Tibial nerve (tissue), 4 donors: Measurements from ENCODE around the gene AGPS. TPM values are rescaled to one million over a fixed set of nuclear protein-coding genes. Genes with fewer than 3 reads are reported as not detected.
A peak's percentile ranks its signal among the peaks of the same experiment; 100 is the strongest.
"Not testable (repeated sequence)": the region's sequence is repeated elsewhere in the genome, so short reads cannot be mapped to it uniquely, and the experiment has no call there.

Experiments
- DNase-seq, 2 donors: peaks; one replicate each; pipeline ENCODE4 v3.0.0-alpha.2; 2019; ENCODE audit warnings: low spot score in 2 of 2
- H3K27ac ChIP-seq, 4 donors: fragments of 200-600 bp; sonication (generic) in 3 of 4; one replicate each; pipeline ENCODE4 v1.5.1; 2017 to 2019; ENCODE audit warnings: mild to moderate bottlenecking in 1 of 4
- H3K27me3 ChIP-seq, 2 donors: fragments of 200-600 bp; sonication (generic) in 1 of 2; one replicate each; pipeline versions ENCODE4 v1.5.1 to v1.6.0; 2017 to 2019
- H3K36me3 ChIP-seq, 3 donors: fragments of 200-600 bp; sonication (generic); one replicate each; pipeline ENCODE4 v1.5.1; 2018 to 2019
- H3K4me1 ChIP-seq, 4 donors: fragments of 200-600 bp; sonication (generic) in 3 of 4; one replicate each; pipeline ENCODE4 v1.5.1; 2017 to 2019
- H3K4me3 ChIP-seq, 4 donors: fragments of 200-600 bp; sonication (generic) in 3 of 4; one replicate each; pipeline ENCODE4 v1.5.1; 2017 to 2019; ENCODE audit warnings: mild to moderate bottlenecking in 1 of 4, moderate library complexity in 1 of 4
- H3K9me3 ChIP-seq, 4 donors: fragments of 200-600 bp; sonication (generic) in 3 of 4; one replicate each; pipeline ENCODE4 v1.5.1; 2017 to 2019
- EP300 ChIP-seq, 2 donors: sonication (generic); formaldehyde crosslinking; IDR thresholded peaks; one replicate each; pipeline ENCODE4 v1.6.1; 2017; ENCODE audit warnings: antibody characterized with exemption in 2 of 2, mild to moderate bottlenecking in 1 of 2
- POLR2A ChIP-seq, 2 donors: fragments of 450-650 bp; IDR thresholded peaks; one replicate each; pipeline ENCODE4 v1.6.1; 2017; ENCODE audit warnings: antibody characterized with exemption in 2 of 2, mild to moderate bottlenecking in 2 of 2, moderate library complexity in 2 of 2
- WGBS, 2 donors: methylation state at CpG; one replicate each; pipeline ENCODE4 v1.1.5; 2018; 5-methylcytosine and 5-hydroxymethylcytosine counted together
- total RNA-seq, 4 donors: library from RNA; depleted of rRNA; stranded (reverse); fragments of >200 nt; gene quantifications; one replicate each; pipeline ENCODE4 v1.1.0, GENCODE V29; 2016
- TF ChIP-seq, protein P1 (sequence below), 5 experiments: fragments of 200-600 bp in 3 of 5; fragments of 450-650 bp in 2 of 5; sonication (generic) in 3 of 5; IDR thresholded peaks; one replicate each; pipeline ENCODE4 v1.5.1; 2016 to 2019; ENCODE audit warnings: antibody characterized with exemption in 5 of 5, mild to moderate bottlenecking in 3 of 5, moderate library complexity in 2 of 5

The AGPS gene
- total RNA-seq, 4 donors from 2014 or later, result 33.9 to 47.9 (median 40.1) TPM

DNA sequence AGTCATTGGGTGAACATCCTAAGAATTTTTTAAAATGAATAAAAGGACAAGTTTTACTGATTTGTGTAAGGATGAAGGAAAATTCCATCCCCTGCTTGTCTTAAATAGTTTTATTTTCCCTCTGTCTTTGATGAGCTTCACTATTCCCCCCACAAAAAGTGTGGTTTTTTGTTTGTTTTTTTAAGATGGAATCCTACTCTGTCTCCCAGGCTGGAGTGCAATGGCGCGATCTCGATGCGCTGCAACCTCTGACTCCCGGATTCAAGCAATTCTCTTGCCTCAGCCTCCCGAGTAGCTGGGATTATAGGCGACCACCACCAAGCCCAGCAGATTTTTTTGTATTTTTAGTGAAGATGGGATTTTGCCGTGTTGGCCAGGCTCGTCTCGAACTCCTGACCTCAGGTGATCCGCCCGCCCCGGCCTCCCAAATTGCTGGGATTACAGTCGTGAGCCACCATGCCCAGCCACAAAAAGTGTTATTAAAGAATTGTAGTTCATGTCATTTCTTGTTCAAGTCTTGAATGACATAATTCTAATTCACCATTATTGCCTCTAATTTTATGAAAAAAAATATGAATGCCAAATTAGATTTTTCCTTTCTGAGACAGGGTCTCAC is 91.7 kb downstream of the AGPS start:
- Histone ChIP-seq H3K4me3 (no peak overlapping the region), H3K4me1 (no peaks in the 10 kb centered on the region), H3K36me3 (peaks cover 0 to 15% (median 0%) of the 10 kb centered on the region in 3 donors), H3K27ac (no peak overlapping the region), H3K9me3 (no peaks in the 10 kb centered on the region), H3K27me3 (no peaks in the 10 kb centered on the region)
- no peak for DNase-seq
- WGBS, 2 donors, result 96% methylated on average over 14 of the region's 14 CpGs
- TF ChIP-seq EP300 (IDR thresholded peaks at IDR 0.05) (no peak), POLR2A (IDR thresholded peaks at IDR 0.05) (no peak)
- TF ChIP-seq, protein P1, sequence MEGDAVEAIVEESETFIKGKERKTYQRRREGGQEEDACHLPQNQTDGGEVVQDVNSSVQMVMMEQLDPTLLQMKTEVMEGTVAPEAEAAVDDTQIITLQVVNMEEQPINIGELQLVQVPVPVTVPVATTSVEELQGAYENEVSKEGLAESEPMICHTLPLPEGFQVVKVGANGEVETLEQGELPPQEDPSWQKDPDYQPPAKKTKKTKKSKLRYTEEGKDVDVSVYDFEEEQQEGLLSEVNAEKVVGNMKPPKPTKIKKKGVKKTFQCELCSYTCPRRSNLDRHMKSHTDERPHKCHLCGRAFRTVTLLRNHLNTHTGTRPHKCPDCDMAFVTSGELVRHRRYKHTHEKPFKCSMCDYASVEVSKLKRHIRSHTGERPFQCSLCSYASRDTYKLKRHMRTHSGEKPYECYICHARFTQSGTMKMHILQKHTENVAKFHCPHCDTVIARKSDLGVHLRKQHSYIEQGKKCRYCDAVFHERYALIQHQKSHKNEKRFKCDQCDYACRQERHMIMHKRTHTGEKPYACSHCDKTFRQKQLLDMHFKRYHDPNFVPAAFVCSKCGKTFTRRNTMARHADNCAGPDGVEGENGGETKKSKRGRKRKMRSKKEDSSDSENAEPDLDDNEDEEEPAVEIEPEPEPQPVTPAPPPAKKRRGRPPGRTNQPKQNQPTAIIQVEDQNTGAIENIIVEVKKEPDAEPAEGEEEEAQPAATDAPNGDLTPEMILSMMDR (IDR thresholded peaks at IDR 0.05), result no peak

DNA sequence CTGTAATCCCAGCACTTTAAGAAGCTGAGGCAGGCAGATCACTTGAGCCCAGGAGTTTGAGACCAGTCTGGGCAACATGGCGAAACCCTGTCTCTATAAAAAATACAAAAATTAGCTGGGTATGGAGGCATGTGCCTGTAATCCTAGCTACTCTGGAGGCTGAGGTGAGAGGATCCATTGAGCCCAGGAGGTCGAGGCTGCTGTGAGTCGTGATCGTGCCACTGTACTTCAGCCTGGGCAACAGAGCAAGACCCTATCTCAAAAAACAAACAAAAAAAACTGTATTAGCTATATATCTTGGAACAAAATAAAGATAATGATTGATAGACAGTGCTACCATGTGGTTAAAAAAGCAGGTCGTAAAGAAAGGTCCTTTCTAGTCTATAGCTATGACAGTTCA is 93.1 kb downstream of the AGPS start:
- H3K4me1 ChIP-seq, H3K4me3 ChIP-seq, H3K9me3 ChIP-seq, H3K27ac ChIP-seq, H3K27me3 ChIP-seq, DNase-seq, H3K36me3 ChIP-seq: not testable (repeated sequence)
- 96% methylated on average over 5 of the region's 5 CpGs for WGBS, 2 donors

DNA sequence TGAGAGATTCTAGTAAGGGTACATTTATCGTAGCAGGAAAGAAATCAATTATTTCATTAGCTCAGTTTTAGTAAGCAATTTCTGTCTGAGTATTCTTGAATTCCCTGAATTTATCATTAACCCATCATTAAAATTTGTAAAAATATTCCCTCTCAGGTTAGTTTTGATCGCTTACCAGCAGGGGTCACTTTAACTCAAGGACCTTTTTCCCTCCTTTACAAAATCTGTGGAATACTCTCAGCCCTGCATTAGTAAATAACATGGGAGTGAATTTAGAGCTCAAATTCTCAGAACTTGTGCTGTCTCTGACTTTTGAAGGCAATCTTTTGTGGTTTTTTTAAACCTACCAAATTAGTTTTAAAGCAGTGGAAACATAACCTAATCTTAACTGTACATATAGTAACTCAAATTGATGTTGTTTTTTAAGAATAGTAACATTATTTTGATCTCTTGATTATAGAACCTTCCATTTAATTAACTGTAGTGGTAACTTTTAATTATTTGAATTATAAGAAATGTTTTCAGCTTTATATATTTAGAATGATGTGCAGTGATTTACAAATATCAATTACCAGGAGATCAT is 97.2 kb downstream of the AGPS start:
- Histone ChIP-seq H3K36me3 (peaks cover 0 to 13% (median 0%) of the 10 kb centered on the region in 3 donors), H3K9me3 (no peaks in the 10 kb centered on the region), H3K4me3 (no peak overlapping the region), H3K27me3 (no peaks in the 10 kb centered on the region), H3K4me1 (no peaks in the 10 kb centered on the region), H3K27ac (no peak overlapping the region)
- peak in 1 of 2 donors; percentile 15 for DNase-seq
- no peak for TF ChIP-seq EP300 (IDR thresholded peaks at IDR 0.05)
- TF ChIP-seq, protein P1 (IDR thresholded peaks at IDR 0.05), result peak; percentile 27 to 62 (median 47)
- WGBS, 2 donors, result 49 to 52% methylated on average over 2 of the region's 2 CpGs

DNA sequence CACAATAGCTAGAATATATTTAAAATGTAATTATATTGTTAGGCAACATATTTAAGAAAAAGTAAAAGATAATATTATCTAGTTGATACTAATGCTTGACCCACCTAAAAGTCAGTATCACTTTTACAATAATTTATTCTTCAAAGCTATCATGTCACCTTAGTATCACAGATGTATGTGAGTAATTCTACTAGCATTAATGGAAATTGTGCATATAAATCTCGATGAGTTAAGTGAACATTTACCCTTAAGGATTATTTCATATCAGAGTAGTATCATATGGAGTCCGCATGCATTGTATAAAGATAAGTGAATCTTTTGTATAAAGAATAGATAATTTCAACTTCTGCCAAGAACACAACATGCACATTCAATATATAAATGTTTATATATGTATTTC is 103.4 kb downstream of the AGPS start:
- Histone ChIP-seq H3K36me3 (peaks cover 0 to 12% (median 0%) of the 10 kb centered on the region in 3 donors), H3K27me3 (no peaks in the 10 kb centered on the region), H3K4me1 (no peaks in the 10 kb centered on the region), H3K27ac (no peak overlapping the region), H3K9me3 (no peaks in the 10 kb centered on the region), H3K4me3 (no peak overlapping the region)
- 86 to 91% methylated on average over 2 of the region's 2 CpGs for WGBS, 2 donors
- TF ChIP-seq, protein P1 (IDR thresholded peaks at IDR 0.05), result no peak
- TF ChIP-seq POLR2A (IDR thresholded peaks at IDR 0.05) (no peak), EP300 (IDR thresholded peaks at IDR 0.05) (no peak)
- no peak for DNase-seq

DNA sequence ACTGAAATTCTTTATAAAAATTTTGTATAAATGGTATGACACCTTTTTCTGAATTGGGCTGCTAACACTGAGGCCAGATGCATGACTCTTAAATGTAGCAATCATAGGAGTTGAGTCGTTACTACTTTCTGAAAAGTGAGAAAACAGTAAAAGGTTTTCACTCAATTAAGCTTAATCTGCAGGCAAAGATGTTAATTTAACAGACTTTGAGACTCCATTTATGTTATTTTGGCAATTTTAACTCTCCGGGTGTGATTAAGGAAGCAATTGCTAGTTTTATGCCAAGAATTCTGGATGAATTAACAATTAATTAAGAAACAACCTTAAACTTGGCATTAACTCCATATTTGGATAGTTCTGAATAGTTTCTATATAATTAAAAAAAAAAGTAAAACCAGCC is 104.3 kb downstream of the AGPS start:
- no peaks in the 10 kb centered on the region for H3K27me3 ChIP-seq
- H3K4me1 ChIP-seq, result no peaks in the 10 kb centered on the region
- WGBS, 2 donors, result 71 to 73% methylated on average over 2 of the region's 2 CpGs
- peaks cover 0 to 9% (median 0%) of the 10 kb centered on the region in 3 donors for H3K36me3 ChIP-seq
- no peak overlapping the region for H3K27ac ChIP-seq
- H3K9me3 ChIP-seq, result no peaks in the 10 kb centered on the region
- H3K4me3 ChIP-seq, result no peak overlapping the region
- DNase-seq, result no peak
- TF ChIP-seq EP300 (IDR thresholded peaks at IDR 0.05) (no peak), POLR2A (IDR thresholded peaks at IDR 0.05) (no peak)
- TF ChIP-seq, protein P1 (IDR thresholded peaks at IDR 0.05), result no peak
